ENCODE data around the gene ALOX5AP.

DNA sequence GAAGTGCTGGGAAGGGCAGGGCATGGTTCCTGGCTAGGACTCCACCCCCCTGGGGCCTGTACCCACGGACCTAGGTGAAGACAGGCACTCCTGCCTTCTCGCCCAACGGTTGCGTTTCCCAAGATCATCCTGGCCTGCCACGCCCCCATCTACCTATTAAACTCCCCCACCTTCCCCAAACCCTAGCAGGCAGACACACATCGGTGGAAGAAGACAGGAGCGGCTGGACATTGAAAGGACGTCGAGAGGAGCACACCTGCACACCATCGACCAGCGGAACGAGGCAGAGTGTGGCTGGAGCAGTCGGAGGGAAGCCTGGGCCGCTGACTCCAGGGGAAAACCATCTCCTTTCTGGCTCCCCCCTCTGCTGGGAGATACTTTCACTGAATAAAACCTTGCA, 45.6 kb upstream of the ALOX5AP start:
- TF ChIP-seq, protein P1, sequence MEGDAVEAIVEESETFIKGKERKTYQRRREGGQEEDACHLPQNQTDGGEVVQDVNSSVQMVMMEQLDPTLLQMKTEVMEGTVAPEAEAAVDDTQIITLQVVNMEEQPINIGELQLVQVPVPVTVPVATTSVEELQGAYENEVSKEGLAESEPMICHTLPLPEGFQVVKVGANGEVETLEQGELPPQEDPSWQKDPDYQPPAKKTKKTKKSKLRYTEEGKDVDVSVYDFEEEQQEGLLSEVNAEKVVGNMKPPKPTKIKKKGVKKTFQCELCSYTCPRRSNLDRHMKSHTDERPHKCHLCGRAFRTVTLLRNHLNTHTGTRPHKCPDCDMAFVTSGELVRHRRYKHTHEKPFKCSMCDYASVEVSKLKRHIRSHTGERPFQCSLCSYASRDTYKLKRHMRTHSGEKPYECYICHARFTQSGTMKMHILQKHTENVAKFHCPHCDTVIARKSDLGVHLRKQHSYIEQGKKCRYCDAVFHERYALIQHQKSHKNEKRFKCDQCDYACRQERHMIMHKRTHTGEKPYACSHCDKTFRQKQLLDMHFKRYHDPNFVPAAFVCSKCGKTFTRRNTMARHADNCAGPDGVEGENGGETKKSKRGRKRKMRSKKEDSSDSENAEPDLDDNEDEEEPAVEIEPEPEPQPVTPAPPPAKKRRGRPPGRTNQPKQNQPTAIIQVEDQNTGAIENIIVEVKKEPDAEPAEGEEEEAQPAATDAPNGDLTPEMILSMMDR (IDR thresholded peaks at IDR 0.05; ENCODE audit: insufficient read depth, low read depth, low read length): no peak
- TF ChIP-seq EZH2 (IDR thresholded peaks at IDR 0.05; ENCODE audit: insufficient read depth, low read length): no peak

Measured in astrocyte (in vitro differentiated cells and primary cell).